ENCODE measurements around the gene TKT.

DNA sequence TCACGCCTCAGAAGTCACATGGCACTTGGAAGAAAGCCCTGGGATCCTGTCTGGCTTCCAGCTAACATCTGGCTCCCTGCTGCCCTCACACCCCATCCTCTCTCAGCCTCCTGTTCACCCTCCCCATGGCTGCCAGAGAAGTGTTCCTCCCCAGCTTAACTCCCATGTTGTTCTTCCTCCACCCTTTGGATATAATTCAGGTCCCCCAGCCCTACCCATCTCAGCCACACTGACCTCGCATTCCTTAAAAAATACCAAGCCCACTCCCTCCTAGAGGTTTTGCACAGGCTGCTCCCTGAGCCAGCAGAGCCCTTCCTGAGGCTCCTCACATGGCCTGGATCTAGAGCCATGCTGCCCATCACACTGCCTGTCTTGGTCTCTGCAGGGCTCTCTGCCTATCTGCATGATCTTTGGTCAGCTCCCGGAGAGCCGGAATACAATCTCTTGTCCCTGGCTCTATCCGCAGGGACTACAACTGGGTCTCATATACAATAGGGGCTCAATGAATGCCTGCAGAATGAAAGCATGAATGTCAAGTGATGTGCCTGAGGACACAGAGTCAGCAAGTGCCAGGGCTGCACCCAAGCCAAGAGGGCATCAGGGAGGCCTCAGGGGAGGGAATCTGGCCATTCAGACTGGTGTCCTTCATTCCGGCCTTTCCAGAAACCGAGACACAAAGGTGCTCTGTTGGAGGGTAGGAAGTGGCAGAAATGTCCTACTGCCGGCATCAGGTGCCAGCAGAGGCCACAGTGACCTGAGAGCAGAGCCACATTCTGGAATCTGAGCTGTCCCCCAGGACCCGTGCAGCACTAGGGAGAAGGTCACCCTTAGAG, 3.8 kb upstream of the TKT start:
- no peak for TF ChIP-seq HDGF (IDR thresholded peaks at IDR 0.05; ENCODE audit: borderline replicate concordance)
- TF ChIP-seq SUZ12 (IDR thresholded peaks at IDR 0.05), result no peak
- TF ChIP-seq SP1 (IDR thresholded peaks at IDR 0.05), result no peak
- no peak for TF ChIP-seq NFRKB (IDR thresholded peaks at IDR 0.05)
- TF ChIP-seq TARDBP (IDR thresholded peaks at IDR 0.05), result no peak
- no peak for TF ChIP-seq PKNOX1 (IDR thresholded peaks at IDR 0.05)
- no peak for TF ChIP-seq ELF4 (IDR thresholded peaks at IDR 0.05)
- no peak for TF ChIP-seq FOXM1 (IDR thresholded peaks at IDR 0.05; ENCODE audit: borderline replicate concordance)
- TF ChIP-seq LEF1 (IDR thresholded peaks at IDR 0.05; ENCODE audit: borderline replicate concordance), result no peak
- TF ChIP-seq ARNT (IDR thresholded peaks at IDR 0.05), result no peak
- TF ChIP-seq FOXK2 (IDR thresholded peaks at IDR 0.05), result no peak
- TF ChIP-seq ZNF384 (IDR thresholded peaks at IDR 0.05), result no peak
- TF ChIP-seq FOXA1 (IDR thresholded peaks at IDR 0.05), result no peak
